ENCODE data around the gene NSUN3. TPM values are rescaled to one million over a fixed set of nuclear protein-coding genes. Genes with fewer than 3 reads are reported as not detected.
A peak's percentile ranks its signal among the peaks of the same experiment; 100 is the strongest.

Gene NSUN3
- total and polyA plus RNA-seq, 2 donors (not counting 3 experiments of a cell fraction or from before 2014, with no cell fraction given): 3.4 to 10.7 TPM

DNA sequence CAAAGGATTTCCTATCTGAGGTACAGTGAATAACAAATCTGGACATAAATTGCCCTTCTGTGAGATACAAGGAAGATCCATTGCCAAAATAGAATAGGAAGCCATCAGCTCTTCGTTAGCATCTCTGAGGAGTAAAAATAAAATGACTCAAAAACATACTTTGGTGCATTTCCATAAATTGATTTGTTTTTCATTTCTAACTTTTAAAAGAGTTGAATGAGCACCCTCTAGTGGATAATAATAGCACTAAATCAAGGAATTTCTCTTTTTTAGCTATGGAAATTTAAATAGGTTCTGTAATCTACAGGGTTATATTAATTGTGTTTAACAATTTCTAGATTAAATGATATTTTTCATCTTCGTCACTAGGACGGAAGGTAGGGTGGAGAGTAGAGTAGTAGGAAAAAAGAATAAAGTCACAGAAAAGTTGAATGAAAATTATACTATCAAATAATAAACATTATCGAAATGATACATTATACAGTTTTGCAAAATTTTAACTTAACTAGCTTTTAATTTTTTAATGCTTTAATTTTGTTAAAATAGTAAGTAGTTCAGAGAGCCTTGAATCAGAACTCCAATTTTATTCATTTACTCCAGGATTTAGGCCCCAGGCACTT lies 6.4 kb downstream of the NSUN3 start:
- H3K27me3 ChIP-seq (ENCODE audit: control insufficient read depth in 2 of 2, insufficient read depth in 2 of 2, low read length in 2 of 2): no peaks in the 10 kb centered on the region
- no peak overlapping the region for H3K4me3 ChIP-seq (replicated peaks in 1 of 3; ENCODE audit: insufficient read depth in 1 of 3, low read depth in 1 of 3, low read length in 3 of 3)
- H3K79me2 ChIP-seq (ENCODE audit: control insufficient read depth, insufficient read depth, low read length): peaks cover 2% of the 10 kb centered on the region
- no peak overlapping the region for H3K27ac ChIP-seq (ENCODE audit: insufficient read depth, low read depth, low read length)
- H3K9ac ChIP-seq (replicated peaks; ENCODE audit: extremely low read depth, insufficient read depth, low read length): peak overlapping the region; percentile 21
- FAIRE-seq (no peak), DNase-seq (ENCODE audit: low read depth, low spot score) (peak; percentile 32)
- H2AFZ ChIP-seq (ENCODE audit: low read depth, low read length): no peak overlapping the region
- H3K9me3 ChIP-seq (replicated peaks; ENCODE audit: control insufficient read depth, insufficient read depth, low read length): no peaks in the 10 kb centered on the region
- CTCF ChIA-PET: interaction anchor here (0.7 to 1.3 kb wide), 30 partner anchors 10 to 228 kb away, joined by 3 to 34 read pairs (median 6); partner anchors contain the start of genes ARL13B, PROS1 and STX19
- dilution Hi-C loops (cut with MboI; ENCODE audit: extremely low pct_ligation_motif_present, low sequenced_read_pairs) (no loop called here), intact Hi-C loops (cut with micrococcal nuclease) (loop anchor here (1.0 to 10.0 kb wide), 2 partner anchors 65 to 165 kb away; no protein-coding TSS in a partner anchor)
- no peaks in the 10 kb centered on the region for H4K20me1 ChIP-seq (replicated peaks; ENCODE audit: control insufficient read depth, extremely low read depth, insufficient read depth, low read length)
- H3K36me3 ChIP-seq (ENCODE audit: control insufficient read depth in 2 of 2, extremely low read depth in 1 of 2, insufficient read depth in 2 of 2, low read length in 2 of 2): peaks cover 1 to 6% of the 10 kb centered on the region in 2 experiments
- H3K4me2 ChIP-seq (ENCODE audit: insufficient read depth, low read length): no peak overlapping the region
- POLR2A ChIA-PET: no interaction called here
- no TSS peak for BruUV-seq (replicated peaks)
- H3K9me1 ChIP-seq (replicated peaks; ENCODE audit: control insufficient read depth, extremely low read depth, insufficient read depth, low read length): no peaks in the 10 kb centered on the region
- H3K4me1 ChIP-seq (ENCODE audit: control insufficient read depth, extremely low read depth, insufficient read depth, low read length): peaks cover 6% of the 10 kb centered on the region
- TF ChIP-seq MYC (IDR thresholded peaks at IDR 0.05; ENCODE audit: low read depth, low read length): no peak
- TF ChIP-seq EZH2 (IDR thresholded peaks at IDR 0.05; ENCODE audit: borderline replicate concordance, low read depth, low read length, severe bottlenecking): no peak
- no peak for TF ChIP-seq JUN (IDR thresholded peaks at IDR 0.05; ENCODE audit: borderline replicate concordance, insufficient read depth, insufficient read length, low read depth)
- TF ChIP-seq, protein P1, sequence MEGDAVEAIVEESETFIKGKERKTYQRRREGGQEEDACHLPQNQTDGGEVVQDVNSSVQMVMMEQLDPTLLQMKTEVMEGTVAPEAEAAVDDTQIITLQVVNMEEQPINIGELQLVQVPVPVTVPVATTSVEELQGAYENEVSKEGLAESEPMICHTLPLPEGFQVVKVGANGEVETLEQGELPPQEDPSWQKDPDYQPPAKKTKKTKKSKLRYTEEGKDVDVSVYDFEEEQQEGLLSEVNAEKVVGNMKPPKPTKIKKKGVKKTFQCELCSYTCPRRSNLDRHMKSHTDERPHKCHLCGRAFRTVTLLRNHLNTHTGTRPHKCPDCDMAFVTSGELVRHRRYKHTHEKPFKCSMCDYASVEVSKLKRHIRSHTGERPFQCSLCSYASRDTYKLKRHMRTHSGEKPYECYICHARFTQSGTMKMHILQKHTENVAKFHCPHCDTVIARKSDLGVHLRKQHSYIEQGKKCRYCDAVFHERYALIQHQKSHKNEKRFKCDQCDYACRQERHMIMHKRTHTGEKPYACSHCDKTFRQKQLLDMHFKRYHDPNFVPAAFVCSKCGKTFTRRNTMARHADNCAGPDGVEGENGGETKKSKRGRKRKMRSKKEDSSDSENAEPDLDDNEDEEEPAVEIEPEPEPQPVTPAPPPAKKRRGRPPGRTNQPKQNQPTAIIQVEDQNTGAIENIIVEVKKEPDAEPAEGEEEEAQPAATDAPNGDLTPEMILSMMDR (IDR thresholded peaks at IDR 0.05; ENCODE audit: extremely low read depth in 1 of 2, insufficient read depth in 1 of 2, low read depth in 1 of 2, low read length in 2 of 2): peak; percentile 21 to 29
- TF ChIP-seq POLR2AphosphoS5 (IDR thresholded peaks at IDR 0.05; ENCODE audit: insufficient read depth, low read depth, low read length): no peak
- no peak for TF ChIP-seq GATA2 (IDR thresholded peaks at IDR 0.05; ENCODE audit: insufficient read depth, insufficient read length, low read depth, low read length)
- no peak for TF ChIP-seq FOS (IDR thresholded peaks at IDR 0.05; ENCODE audit: borderline replicate concordance, insufficient read depth, low read length)
- TF ChIP-seq, protein P2, sequence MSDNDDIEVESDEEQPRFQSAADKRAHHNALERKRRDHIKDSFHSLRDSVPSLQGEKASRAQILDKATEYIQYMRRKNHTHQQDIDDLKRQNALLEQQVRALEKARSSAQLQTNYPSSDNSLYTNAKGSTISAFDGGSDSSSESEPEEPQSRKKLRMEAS (IDR thresholded peaks at IDR 0.05; ENCODE audit: insufficient read depth, insufficient read length): no peak

Data from endothelial cell of umbilical vein (primary cell).